Measurements from ENCODE around the gene NPIPB9. TPM values are rescaled to one million over a fixed set of nuclear protein-coding genes. Genes with fewer than 3 reads are reported as not detected.
"Not testable (repeated sequence)": the region's sequence is repeated elsewhere in the genome, so short reads cannot be mapped to it uniquely, and the experiment has no call there.

NPIPB9 gene
- 0.54 TPM for total RNA-seq

- not testable (repeated sequence) for DNase-seq (ENCODE audit: low read depth in 2 of 3, low spot score in 2 of 3)
Measured at GRCh38 chr16:28751487-28751886, at the start of gene NPIPB9. Gene NPIPB9, plus strand, starts transcription at chr16:28751787.

DNA sequence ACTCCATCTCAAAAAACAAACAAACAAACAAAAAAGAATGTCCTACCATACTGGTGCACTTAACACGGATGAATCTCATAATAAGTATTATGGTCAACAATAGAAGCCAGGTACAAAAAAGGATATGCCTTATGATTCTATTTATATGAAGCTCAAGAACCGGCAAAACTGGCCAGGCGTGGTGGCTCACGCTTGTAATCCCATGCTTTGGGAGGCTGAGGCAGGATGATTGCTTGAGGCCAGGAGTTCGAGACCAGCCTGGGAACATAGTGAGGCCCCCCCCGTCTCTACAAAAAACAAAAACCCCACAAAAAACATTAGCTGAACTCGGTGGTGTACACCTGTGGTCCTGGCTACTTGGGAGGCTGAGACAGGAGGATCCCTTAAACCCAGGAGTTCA is 47.3 kb upstream of the NPIPB9 start:
- DNase-seq (ENCODE audit: low read depth in 2 of 3, low spot score in 2 of 3), result not testable (repeated sequence)

DNA sequence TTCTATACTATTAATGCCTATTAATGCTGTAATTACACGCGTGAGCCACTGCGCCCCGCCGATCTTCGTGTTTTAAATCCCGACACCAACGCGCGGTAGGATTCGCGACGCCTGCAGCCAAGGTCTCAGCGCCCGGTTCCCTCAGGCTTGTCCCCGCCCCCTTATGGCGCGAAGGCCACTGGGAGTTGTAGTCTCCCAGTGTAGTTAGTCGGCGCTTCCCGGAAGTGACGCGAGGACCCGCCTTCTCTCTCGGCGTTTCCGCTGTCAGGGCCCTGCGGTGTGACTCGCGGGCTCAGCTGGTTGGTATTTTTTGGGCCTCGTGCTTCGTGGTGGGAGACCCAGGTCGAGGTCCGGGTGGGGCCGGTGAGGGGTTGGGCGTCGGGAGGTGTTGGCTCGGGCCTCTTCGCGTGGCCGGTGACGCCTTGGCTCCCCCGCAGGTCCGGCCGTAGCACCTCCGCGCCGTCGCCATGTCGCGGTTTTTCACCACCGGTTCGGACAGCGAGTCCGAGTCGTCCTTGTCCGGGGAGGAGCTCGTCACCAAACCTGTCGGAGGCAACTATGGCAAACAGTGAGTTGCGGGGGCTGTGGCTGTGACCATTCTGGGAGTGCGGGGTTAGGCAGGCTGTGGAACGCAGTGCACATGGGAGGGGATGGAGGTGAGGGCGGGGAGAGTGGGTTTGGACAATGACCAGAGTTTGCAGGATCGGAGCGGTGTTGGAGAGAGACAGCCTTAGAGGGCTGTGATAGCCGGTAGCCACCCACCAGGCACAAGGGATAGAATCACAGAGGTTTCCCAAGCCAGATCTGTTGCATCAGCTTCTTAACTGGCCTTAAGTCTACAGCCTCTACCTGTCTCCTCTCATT is 40.1 kb upstream of the NPIPB9 start, which contains the start of gene EIF3C:
Gene EIF3C (plus strand): TSS at position 245 of the 864 bp plus-strand sequence. CDS start 223 bp downstream, at position 468.
- not testable (repeated sequence) for DNase-seq (ENCODE audit: low read depth in 2 of 3, low spot score in 2 of 3)

GRCh38 chr16:28722852-28723650 is 28.5 kb upstream of the NPIPB9 start:
- not testable (repeated sequence) for DNase-seq (ENCODE audit: low read depth in 2 of 3, low spot score in 2 of 3)

- DNase-seq (ENCODE audit: low read depth in 2 of 3, low spot score in 2 of 3), result not testable (repeated sequence)
Measured at GRCh38 chr16:28731253-28731652, 20.3 kb upstream of the NPIPB9 start.

GRCh38 chr16:28732455-28733124 is 19.0 kb upstream of the NPIPB9 start:
- DNase-seq (ENCODE audit: low read depth in 2 of 3, low spot score in 2 of 3), result not testable (repeated sequence)

DNA sequence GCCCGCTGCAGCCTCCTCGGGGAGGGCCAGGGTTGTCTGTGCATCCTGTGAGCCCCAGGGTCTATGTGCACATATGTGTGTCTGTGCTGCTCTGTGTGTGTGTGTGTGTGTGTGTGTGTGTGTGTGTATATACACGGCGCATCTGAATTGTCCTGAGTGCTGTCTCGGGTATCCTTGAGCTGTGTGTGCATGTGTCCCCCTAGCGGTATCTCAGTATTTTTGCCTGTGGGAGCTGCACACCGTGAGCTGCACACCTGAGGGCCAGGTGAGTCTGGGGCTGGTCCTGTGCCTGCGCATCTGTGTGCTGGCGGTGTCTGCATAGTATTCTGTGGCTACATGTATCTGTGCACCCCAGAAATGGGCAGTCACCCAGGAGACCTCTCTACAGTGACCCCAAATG is 11.8 kb upstream of the NPIPB9 start:
- DNase-seq (ENCODE audit: low read depth in 2 of 3, low spot score in 2 of 3), result not testable (repeated sequence)

DNA sequence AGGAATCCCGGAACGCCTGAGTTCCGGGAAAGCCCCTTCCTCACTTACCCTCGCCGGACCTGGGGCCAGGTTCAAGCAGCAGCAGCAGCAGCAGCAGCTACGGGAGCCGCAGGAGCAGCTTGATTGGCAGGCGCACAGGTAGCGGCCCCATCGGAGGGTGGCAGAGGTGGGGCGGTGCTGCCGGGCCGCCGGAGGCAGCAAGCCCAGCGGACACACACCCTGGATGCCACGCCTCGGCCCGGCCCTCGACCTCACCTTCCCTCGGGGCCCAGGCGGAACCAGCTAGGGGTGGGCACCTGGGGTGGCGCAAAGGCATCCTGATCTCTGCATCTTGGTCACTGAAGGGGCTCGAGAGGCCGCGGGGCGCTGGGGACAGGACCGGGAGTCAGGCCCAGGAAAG is 11.0 kb upstream of the NPIPB9 start:
- DNase-seq (ENCODE audit: low read depth in 2 of 3, low spot score in 2 of 3), result not testable (repeated sequence)

DNA sequence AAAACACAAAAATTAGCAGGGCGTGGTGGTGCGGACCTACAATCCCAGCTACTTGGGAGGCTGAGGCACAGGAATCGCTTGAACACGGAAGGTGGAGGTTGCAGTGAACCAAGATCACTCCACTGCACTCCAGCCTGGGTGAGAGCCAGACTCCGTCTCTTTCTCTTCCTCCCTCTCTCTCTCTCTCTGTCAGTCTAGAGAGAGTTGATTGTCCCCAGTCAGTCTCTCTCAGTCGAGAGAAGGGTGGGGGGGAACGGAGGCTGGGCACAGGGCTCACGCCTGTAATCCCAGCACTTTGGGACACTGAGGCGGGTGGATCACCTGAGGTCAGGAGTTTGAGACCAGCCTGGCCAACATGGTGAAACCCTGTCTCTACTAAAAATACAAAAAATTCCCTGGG is 10.3 kb upstream of the NPIPB9 start:
- DNase-seq (ENCODE audit: low read depth in 2 of 3, low spot score in 2 of 3), result not testable (repeated sequence)

DNA sequence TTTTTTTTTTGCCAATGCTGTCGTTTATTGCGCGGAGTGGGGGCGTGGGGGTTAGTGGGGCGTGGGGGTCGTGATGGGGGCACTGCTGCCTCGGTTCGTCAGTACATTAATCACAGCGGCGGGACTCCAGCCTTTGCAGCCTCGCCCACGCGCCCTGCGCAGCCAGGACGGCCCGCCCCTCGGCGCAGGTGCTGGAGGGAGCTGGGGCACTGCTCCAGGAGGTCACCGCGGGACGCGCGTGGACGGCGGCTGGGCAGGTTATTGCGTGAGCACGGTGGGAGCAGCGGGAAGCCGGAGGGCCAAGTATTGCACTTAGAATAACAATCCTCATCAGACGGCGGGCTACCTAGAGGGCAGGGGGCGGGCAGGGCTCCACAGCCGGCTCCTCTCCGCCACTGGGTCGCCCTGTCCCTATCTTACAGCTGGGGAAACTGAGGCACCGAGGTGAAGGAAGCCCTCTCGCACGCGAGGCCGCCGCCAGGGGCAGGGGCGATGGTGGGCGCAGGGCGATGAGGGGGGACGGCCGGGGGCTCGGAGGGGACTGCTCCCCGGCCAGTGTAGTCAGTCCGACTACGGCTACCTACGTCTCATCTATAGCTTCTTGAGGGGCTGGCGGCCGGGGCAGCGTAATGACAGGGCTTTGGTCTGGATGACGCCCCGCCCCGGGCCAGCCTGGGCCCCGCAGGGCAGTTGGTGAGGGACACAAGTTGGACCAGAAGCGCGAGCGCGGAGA is 4.8 kb upstream of the NPIPB9 start:
- DNase-seq (ENCODE audit: low read depth in 2 of 3, low spot score in 2 of 3), result not testable (repeated sequence)

GRCh38 chr16:28749997-28750465 is 1.6 kb upstream of the NPIPB9 start:
- DNase-seq (ENCODE audit: low read depth in 2 of 3, low spot score in 2 of 3), result not testable (repeated sequence)

GRCh38 chr16:28750469-28751067 is 1.0 kb upstream of the NPIPB9 start:
- not testable (repeated sequence) for DNase-seq (ENCODE audit: low read depth in 2 of 3, low spot score in 2 of 3)

GRCh38 chr16:28781697-28782096 is 30.1 kb downstream of the NPIPB9 start:
- not testable (repeated sequence) for DNase-seq (ENCODE audit: low read depth in 2 of 3, low spot score in 2 of 3)

GRCh38 chr16:28782357-28782756 is 30.8 kb downstream of the NPIPB9 start:
- DNase-seq (ENCODE audit: low read depth in 2 of 3, low spot score in 2 of 3), result not testable (repeated sequence)

DNA sequence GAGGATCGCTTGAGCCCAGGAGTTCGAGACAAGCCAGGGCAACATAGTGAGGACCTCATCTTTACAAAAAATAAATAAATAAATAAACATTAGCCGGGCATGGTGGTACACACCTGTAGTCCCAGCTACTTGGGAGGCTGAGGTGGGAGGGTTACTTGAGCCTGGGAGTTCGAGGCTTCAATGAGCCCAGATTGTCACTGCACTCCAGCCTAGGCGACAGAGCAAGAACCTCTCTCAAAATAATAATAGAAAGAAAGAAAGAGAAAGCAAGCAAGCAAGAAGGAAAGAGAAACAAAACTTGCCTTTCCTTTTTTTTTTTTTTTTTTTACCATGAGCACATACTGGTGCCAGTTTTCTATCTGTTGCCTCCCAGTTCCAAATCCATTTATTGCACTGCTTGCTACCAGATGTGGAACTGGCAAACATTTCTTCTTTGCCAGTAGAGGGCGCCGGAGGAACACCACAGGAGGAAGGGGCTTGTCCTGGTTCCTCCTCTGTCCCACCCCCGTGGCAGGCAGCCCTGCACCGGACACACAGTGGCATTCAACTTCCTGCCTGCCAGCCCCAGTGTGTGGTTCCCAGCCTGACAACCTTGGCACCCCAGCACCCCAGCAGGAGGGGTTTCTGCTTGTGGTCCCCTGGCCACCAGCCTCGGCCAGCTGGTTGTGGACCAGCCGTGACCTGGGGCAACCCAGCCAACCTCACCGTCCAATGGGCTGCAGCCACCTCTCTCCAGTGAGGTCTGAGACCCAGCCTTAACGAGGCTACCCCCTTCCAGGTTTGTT is 50.8 kb downstream of the NPIPB9 start:
- peak in 2 of 3 donors; percentile 30 to 92 for DNase-seq (ENCODE audit: low read depth in 2 of 3, low spot score in 2 of 3)

DNA sequence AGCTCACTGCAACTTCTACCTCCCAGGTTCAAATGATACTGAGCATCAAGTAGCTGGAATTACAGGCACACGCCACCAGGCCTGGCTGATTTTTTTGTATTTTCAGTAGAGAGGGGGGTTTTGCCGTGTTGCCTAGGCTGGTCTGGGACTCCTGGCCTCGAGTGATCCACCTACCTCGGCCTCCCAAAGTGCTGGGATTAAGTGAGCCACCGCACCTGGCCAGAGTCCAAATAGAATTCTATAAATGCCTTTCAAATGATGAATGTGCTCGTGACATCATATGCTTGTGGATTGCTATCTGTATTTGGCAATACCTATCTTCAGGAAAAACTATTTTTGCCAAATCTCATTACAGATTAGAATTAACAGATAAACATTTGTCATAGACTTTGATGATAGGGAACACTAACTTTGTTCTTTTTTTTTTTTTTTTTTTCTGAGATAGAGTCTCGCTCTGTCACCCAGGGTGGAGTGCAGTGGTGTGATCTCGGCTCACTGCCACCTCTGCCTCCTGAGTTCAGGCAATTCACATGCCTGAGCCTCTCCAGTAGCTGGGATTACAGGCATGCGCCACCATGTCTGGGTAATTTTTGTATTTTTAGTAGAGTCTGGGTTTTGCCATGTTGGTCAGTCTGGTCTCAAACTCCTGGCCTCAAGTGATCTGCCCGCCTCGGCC is 56.0 kb downstream of the NPIPB9 start:
- DNase-seq (ENCODE audit: low read depth in 2 of 3, low spot score in 2 of 3), result not testable (repeated sequence)

DNA sequence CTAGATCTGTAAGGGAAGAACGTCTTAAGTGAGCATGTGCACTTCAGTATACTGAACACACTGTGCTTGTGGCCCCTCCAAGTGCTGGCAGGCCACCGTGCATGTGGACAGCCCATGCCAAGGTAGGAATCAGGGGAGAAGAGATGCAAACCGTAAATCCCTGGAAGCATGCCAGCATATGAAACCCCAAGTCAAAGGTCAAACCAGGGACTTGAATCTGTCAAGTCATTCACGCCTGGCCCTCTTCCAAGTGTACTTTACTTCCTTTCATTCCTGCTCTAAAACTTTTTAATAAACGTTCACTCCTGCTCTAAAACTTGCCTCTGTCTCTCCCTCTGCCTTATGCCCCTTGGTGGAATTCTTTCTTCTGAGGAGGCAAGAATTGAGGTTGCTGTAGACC is 68.4 kb downstream of the NPIPB9 start:
- DNase-seq (ENCODE audit: low read depth in 2 of 3, low spot score in 2 of 3), result peak in 2 of 3 donors; percentile 17 to 36

DNA sequence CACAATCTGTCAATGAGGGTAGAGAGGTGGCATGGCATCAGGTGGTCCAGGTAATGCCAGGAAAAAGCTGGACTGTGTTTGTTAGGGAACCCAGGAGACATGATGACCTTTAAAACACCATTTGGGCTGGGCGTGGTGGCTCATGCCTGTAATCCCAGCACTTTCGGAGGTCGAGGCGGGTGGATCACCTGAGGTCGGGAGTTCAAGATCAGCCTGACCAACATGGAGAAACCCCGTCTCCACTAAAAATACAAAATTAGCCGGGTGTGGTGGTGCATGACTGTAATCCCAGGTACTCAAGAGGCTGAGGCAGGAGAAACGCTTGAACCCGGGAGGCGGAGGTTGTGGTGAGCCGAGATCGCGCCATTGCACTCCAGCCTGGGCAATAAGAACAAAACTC is 69.0 kb downstream of the NPIPB9 start:
- DNase-seq (ENCODE audit: low read depth in 2 of 3, low spot score in 2 of 3), result not testable (repeated sequence)

All from hematopoietic multipotent progenitor cell (in vitro differentiated cells).